Fibroblast of lung (primary cell): ENCODE data around the gene KTI12. TPM values are rescaled to one million over a fixed set of nuclear protein-coding genes. Genes with fewer than 3 reads are reported as not detected.
"Not testable (repeated sequence)": the region's sequence is repeated elsewhere in the genome, so short reads cannot be mapped to it uniquely, and the experiment has no call there.

Experiments used
- DNase-seq, 2 donors: peaks; one replicate each; pipeline versions ENCODE4 v3.0.0 to v3.0.0-alpha.2; 2010; ENCODE audit warnings: low read depth in 2 of 2
- H2AFZ ChIP-seq: 2 replicates; pipeline ENCODE4 v1.5.1; 2012; ENCODE audit warnings: low read length, control low read depth, inconsistent platforms
- H3K27ac ChIP-seq: 2 replicates; pipeline ENCODE4 v1.5.1; 2011; ENCODE audit warnings: low read length, control low read depth; ENCODE audit not compliant: insufficient read depth
- H3K27me3 ChIP-seq: 2 replicates; pipeline ENCODE4 v1.5.1; 2011; ENCODE audit warnings: mild to moderate bottlenecking, low read length; ENCODE audit not compliant: control insufficient read depth, insufficient read depth
- H3K36me3 ChIP-seq: 2 replicates; pipeline ENCODE4 v1.5.1; 2011; ENCODE audit warnings: low read length; ENCODE audit not compliant: control insufficient read depth, insufficient read depth
- H3K4me1 ChIP-seq: 2 replicates; pipeline ENCODE4 v1.5.1; 2011; ENCODE audit warnings: low read length; ENCODE audit not compliant: control insufficient read depth, insufficient read depth; ENCODE audit errors: extremely low read depth
- H3K4me2 ChIP-seq: 2 replicates; pipeline ENCODE4 v1.5.1; 2011; ENCODE audit warnings: low read length, control low read depth; ENCODE audit not compliant: insufficient read depth; ENCODE audit errors: extremely low read depth
- H3K4me3 ChIP-seq, 4 experiments: fragments of 200-600 bp in 1 of 4; sonication (generic) in 1 of 4; replicated peaks in 1 of 4; 2 replicates each; pipeline ENCODE4 v1.5.1; 2011 to 2016; ENCODE audit warnings: low read length in 4 of 4, low read depth in 3 of 4, mild to moderate bottlenecking in 3 of 4, control low read depth in 2 of 4, inconsistent platforms in 1 of 4, mixed read lengths in 1 of 4; ENCODE audit not compliant: insufficient read depth in 1 of 4; ENCODE audit errors: control extremely low read depth in 1 of 4
- H3K79me2 ChIP-seq: 2 replicates; pipeline ENCODE4 v1.5.1; 2012; ENCODE audit warnings: mild to moderate bottlenecking, low read length, inconsistent platforms; ENCODE audit not compliant: control insufficient read depth, insufficient read depth
- H3K9ac ChIP-seq: 2 replicates; pipeline ENCODE4 v1.5.1; 2011; ENCODE audit warnings: mild to moderate bottlenecking, low read length, control low read depth; ENCODE audit not compliant: insufficient read depth
- H3K9me3 ChIP-seq: 2 replicates; pipeline ENCODE4 v1.5.1; 2012; ENCODE audit warnings: low read depth, low read length; ENCODE audit not compliant: control insufficient read depth, insufficient read depth
- H4K20me1 ChIP-seq: 2 replicates; pipeline ENCODE4 v1.5.1; 2011; ENCODE audit warnings: low read length; ENCODE audit not compliant: control insufficient read depth, insufficient read depth; ENCODE audit errors: extremely low read depth
- CTCF ChIP-seq, 2 donors: IDR thresholded peaks in 1 of 2; conservative IDR thresholded peaks in 1 of 2; 1 replicate in 1 of 2; 2 replicates in 1 of 2; pipeline ENCODE4 v1.5.1; 2011 to 2012; ENCODE audit warnings: low read length in 2 of 2, control low read depth in 1 of 2, inconsistent platforms in 1 of 2, low read depth in 1 of 2, mild to moderate bottlenecking in 1 of 2
- EZH2 ChIP-seq: IDR thresholded peaks from 2 replicates; pipeline ENCODE4 v1.5.1; 2012; ENCODE audit warnings: low read length, control low read depth, mild to moderate bottlenecking; ENCODE audit errors: missing control alignments
- polyA plus RNA-seq, 2 donors: library from polyadenylated mRNA; depleted of rRNA in 1 of 2; stranded (reverse) in 1 of 2; unstranded in 1 of 2; fragments of >200 nt; gene quantifications; 2 replicates each; pipeline ENCODE4 v1.2.1, GENCODE V29; 2011 to 2012; ENCODE audit warnings: missing spikeins in 1 of 2
- total RNA-seq: library from RNA; depleted of rRNA; stranded (reverse); fragments of >200 nt; gene quantifications from 2 replicates; pipeline ENCODE4 v1.2.1, GENCODE V29; 2014

KTI12 gene
- total and polyA plus RNA-seq, 2 donors (not counting 1 experiment from before 2014, with no cell fraction given): 7.8 to 11.8 TPM

DNA sequence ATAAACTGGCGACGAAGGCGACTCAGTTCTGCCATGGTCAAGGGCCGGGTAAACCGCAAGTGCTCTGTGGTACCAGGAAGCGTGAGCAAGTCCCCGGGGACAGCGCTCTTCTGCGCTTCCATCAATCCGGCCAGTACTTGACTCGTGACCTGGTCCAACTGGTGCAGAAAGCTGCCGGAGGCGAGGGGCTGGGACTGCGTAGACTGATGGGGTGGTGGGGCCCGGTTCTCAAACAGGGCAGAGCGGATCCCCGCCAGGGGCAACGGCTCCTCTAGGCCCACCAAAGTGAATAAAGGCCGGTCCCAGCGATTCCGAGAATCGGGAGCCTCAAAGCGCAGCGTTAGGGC is 852 bp downstream of the KTI12 start:
- no peaks in the 10 kb centered on the region for H4K20me1 ChIP-seq
- peak overlapping the region; percentile 97 for H3K9ac ChIP-seq
- H3K79me2 ChIP-seq: peaks cover 25% of the 10 kb centered on the region
- TF ChIP-seq CTCF (conservative IDR thresholded peaks at IDR 0.05 in 1 of 2, IDR thresholded peaks at IDR 0.05 in 1 of 2; ENCODE audit: low read depth in 1 of 2, low read length in 2 of 2) (no peak), EZH2 (no peak)
- H3K9me3 ChIP-seq: no peaks in the 10 kb centered on the region
- H3K36me3 ChIP-seq: no peaks in the 10 kb centered on the region
- peak overlapping the region; percentile 93 for H3K4me2 ChIP-seq
- peak; percentile 59 to 67 for DNase-seq
- peak overlapping the region; percentile 59 to 90 (median 82) for H3K4me3 ChIP-seq
- peaks cover 7% of the 10 kb centered on the region for H3K4me1 ChIP-seq
- no peak overlapping the region for H2AFZ ChIP-seq
- no peaks in the 10 kb centered on the region for H3K27me3 ChIP-seq
- H3K27ac ChIP-seq: peak overlapping the region; percentile 96

- peak overlapping the region; percentile 97 for H3K9ac ChIP-seq
- H3K79me2 ChIP-seq: peaks cover 25% of the 10 kb centered on the region
- H3K27me3 ChIP-seq: no peaks in the 10 kb centered on the region
- H4K20me1 ChIP-seq: no peaks in the 10 kb centered on the region
- H3K4me1 ChIP-seq: peaks cover 7% of the 10 kb centered on the region
- H3K4me3 ChIP-seq: peak overlapping the region; percentile 59 to 90 (median 82)
- peak overlapping the region; percentile 96 for H3K27ac ChIP-seq
- TF ChIP-seq EZH2 (no peak), CTCF (conservative IDR thresholded peaks at IDR 0.05 in 1 of 2, IDR thresholded peaks at IDR 0.05 in 1 of 2; ENCODE audit: low read depth in 1 of 2, low read length in 2 of 2) (no peak)
- no peak for DNase-seq
- H2AFZ ChIP-seq: no peak overlapping the region
- H3K4me2 ChIP-seq: peak overlapping the region; percentile 93
- H3K9me3 ChIP-seq: no peaks in the 10 kb centered on the region
- H3K36me3 ChIP-seq: no peaks in the 10 kb centered on the region
These were observed 1.4 kb downstream of the KTI12 start for GRCh38 chr1:52032124-52032784.

GRCh38 chr1:52028839-52029238 is 4.8 kb downstream of the KTI12 start:
- not testable (repeated sequence) for H2AFZ ChIP-seq, DNase-seq, H3K4me3 ChIP-seq, H4K20me1 ChIP-seq, H3K4me1 ChIP-seq, H3K4me2 ChIP-seq, H3K36me3 ChIP-seq, H3K27me3 ChIP-seq, H3K27ac ChIP-seq, H3K9ac ChIP-seq, H3K9me3 ChIP-seq
- H3K79me2 ChIP-seq: peaks cover 25% of the 10 kb centered on the region
